ENCODE data around the gene UBP1.
"Not testable (repeated sequence)": the region's sequence is repeated elsewhere in the genome, so short reads cannot be mapped to it uniquely, and the experiment has no call there.

The UBP1 gene, protein sequence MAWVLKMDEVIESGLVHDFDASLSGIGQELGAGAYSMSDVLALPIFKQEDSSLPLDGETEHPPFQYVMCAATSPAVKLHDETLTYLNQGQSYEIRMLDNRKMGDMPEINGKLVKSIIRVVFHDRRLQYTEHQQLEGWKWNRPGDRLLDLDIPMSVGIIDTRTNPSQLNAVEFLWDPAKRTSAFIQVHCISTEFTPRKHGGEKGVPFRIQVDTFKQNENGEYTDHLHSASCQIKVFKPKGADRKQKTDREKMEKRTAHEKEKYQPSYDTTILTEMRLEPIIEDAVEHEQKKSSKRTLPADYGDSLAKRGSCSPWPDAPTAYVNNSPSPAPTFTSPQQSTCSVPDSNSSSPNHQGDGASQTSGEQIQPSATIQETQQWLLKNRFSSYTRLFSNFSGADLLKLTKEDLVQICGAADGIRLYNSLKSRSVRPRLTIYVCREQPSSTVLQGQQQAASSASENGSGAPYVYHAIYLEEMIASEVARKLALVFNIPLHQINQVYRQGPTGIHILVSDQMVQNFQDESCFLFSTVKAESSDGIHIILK

DNA sequence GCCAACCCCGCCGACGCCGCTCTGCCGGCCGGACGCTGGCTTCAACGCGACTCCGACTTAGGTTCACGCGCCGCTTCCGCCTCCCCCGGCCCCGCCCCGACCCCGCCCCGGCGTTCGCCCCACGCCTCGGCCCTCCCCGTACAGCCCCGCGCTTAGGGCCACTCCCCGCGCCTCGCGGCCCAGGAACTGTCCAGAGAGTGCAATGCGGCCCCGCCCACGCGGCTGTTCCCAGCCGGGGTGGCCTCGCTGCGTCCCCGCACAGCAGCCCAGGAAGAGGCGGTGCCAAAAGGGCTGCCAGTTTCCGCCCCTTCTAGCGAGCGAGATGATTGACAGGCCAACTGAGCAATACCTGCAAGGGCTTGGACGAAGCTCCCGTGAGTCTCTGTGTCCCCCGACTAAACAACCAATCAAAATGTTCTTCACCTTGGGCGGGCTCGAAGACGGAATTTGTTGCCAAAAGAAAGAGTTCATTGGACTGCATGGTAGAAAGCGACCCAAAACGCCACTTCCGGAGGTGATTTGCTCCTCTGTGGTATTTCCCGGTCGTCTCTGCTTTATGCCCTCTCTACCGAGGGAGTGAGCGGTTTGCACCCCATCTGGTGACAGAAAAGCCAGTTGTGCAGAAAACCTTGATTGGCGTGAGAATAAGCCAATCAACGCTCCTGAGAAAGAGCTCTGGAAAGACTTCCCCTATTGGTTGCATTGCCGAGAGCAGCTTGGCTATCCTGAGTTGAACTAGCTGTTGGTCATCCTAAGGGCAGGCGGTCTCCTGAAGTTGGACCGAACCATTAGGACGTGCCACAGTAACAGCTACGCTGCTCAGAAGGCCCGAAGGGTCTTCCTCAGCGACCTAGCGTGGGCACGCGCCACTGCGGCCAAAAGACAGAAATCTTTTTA is at the start of gene UBP1:
TSS of gene UBP1 (minus strand) at position 78 of the 897 bp plus-strand sequence. CDS start 557 bp downstream, outside the sequence.
- peak; percentile 98 for DNase-seq (ENCODE audit: low read depth)

DNA sequence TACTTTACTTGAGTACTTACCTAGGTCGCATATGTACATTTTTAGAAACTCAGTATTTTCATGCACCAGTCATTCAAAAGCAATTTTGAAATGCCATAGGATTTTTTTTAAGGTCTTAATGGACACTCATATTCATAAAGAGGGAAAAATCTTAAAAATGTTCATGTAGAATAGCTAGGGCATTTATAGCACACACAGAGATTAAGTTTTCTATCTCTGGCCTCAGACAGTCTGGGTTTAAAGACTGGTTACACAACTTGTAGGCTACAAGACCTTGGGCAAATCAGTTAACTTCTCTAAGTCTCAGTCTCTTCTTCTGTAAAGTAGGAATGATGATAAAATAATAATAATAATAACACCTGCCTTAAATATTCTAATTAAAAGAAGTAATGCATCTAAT is 48.5 kb upstream of the UBP1 start:
- no peak for DNase-seq (ENCODE audit: low read depth)

DNA sequence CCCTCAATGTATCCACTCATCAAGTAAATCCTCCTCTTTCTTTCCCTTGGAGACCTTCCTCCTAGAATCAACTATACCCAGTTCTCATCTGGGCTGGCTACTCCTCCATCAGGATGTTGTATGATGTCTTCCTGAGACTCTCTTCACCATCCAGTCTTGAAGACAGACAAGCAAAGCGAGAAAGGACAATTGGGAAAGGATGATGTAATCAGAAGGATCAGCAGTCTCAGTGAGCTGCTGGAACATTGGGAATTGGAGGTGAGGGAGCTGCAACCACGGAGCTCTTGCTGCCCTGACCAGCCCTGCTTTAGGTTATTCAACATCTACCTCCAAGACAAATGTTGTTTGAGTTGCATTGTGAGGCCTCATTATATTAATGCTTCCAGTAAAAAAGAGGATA is 48.0 kb upstream of the UBP1 start:
- no peak for DNase-seq (ENCODE audit: low read depth)

DNA sequence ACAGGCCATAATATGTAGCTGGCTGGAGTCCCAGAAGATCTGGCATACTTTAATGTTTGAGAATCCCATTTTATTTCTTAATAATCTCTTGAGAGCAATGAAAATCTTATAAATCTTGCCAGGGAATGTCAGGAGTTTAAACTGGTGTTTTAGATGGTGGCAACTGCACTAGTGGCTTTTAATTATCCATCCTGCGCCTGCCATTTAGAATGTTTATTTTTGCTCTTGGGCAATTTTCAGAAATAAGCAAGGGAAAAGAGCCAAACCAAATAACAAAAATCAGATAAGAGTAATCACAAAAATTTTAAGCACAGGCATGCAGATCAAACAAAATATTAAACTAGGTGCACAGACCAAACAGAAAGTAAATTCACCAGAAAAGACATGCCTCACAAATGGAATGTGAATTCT is 41.9 kb upstream of the UBP1 start:
- DNase-seq (ENCODE audit: low read depth): no peak

DNA sequence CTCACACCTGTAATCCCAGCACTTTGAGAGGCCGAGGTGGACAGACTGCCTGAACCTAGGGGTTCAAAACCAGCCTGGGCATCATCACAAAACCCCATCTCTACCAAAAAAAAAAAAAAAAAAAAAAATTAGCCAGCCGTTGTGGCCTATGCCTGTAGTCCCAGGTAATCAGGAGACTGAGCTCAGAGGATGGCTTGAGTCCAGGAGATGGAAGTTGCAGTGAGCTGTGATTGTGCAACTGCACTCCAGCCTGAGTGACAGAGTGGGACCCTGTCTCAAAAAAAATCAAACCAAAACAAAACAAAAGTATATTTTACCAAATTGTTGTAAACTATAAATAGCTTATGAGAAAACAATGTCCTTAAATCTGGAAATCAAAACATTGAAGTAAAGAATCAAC is 34.7 kb upstream of the UBP1 start:
- DNase-seq (ENCODE audit: low read depth): no peak

DNA sequence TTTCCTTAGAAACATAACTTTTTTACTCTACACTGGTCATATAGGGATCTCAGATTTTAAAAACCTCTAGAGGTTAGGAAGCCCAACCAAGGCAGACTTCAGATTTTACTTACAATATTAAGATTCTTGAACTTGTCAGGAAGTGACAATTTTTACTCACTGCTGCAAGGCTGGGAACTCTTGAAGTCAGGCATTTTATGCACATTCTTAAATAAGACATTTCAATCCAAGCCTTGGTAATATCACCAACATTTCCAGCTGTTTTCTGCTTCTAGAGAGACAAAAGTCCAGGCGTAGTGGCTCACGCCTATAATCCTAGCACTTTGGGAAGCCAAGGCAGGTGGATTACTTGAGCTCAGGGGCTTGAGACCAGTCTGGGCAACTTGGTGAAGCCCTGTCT is 33.6 kb upstream of the UBP1 start:
- no peak for DNase-seq (ENCODE audit: low read depth)

DNA sequence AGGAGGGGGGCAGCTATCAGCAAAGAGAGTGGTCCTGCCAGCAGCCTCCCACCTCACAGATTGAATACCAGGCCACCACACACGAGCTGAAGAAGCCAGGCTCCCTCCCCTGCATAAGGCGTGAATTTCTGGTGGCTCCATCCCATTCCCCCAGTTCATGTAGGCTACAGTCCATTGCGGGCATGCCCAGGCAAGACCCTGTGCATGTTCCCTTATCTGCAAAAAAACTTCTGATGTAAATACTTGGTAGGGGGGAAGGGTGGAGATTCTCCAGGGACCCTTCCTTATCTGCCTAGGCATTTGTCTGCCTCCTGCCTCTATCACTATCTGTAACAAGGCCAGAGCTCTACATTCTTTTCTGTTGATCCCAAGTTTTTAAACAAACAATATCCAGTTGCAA is 27.6 kb upstream of the UBP1 start:
- DNase-seq (ENCODE audit: low read depth): no peak

DNA sequence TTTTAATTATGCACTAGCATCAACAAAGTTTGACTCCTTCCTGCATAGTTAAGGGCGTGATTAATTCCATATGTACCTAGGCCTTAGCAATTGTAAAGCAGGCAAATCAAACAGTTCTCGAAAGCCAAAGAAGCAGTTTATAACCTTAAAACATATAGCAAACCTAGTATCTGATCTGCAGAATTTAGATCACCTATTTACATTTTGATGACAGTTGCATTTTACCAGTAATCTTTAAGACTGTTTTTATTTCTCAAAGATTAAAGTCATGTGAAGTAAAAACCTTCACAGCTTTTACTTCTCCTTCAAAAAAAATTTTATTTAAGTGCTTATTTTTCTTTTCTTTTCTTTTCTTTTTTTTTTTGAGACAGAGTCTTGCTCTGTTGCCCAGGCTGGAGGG is 20.9 kb upstream of the UBP1 start:
- DNase-seq (ENCODE audit: low read depth): no peak

DNA sequence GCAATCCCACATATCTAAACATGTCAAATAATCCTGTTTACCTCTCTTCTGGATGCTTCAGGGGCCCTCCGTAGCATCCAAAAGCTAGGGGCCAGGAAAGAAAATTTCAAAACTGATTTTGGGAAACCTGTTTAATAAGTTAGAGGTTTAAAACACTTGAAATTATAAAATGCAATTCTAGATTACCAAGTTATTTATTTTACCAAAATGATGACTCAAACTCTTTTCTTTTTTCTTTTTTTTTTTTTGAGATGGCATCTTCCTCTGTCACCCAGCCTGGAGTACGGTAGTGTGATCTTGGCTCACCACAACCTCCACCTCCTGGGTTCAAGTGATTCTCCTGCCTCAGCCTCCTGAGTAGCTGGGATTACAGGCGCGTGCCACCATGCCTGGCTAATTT is 19.4 kb upstream of the UBP1 start:
- DNase-seq (ENCODE audit: low read depth): not testable (repeated sequence)

DNA sequence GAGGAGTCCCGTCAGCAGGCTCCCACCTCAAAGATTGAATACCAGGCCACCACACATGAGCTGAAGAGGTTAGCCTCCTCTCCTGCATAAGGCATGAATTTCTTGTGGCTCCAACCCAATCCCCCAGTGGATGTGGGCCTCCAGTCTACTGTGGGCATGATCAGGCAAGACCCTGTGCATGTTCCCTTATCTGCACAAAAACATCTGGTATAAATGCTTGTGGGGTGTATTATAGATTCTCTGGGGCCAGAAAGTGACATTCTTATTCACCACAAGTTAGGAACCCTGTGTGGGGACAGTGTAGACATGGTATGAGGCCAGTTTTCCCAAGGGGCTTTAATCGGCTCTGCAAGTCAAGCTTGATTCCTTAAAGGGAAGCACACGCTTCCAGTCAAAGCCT is 18.2 kb upstream of the UBP1 start:
- no peak for DNase-seq (ENCODE audit: low read depth)

DNA sequence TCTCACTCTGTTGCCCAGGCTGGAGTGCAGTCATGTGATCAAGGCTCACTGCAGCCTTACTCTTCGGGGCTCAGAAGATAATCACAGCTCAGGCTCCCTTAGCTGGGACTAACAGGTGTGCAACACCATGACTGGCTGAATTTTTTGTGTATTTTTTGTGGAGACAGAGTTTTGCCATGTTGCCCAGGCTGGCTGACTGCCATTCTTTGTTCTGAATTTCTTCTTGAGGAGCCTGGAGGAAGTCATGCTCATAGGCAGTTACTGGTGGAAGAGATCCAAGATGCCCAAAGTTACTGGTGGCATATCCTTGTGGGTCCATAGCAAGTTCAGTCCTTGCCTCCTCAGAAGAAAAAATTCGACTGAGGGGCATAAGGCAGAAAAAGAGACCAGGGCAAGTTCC is 16.6 kb upstream of the UBP1 start:
- no peak for DNase-seq (ENCODE audit: low read depth)

DNA sequence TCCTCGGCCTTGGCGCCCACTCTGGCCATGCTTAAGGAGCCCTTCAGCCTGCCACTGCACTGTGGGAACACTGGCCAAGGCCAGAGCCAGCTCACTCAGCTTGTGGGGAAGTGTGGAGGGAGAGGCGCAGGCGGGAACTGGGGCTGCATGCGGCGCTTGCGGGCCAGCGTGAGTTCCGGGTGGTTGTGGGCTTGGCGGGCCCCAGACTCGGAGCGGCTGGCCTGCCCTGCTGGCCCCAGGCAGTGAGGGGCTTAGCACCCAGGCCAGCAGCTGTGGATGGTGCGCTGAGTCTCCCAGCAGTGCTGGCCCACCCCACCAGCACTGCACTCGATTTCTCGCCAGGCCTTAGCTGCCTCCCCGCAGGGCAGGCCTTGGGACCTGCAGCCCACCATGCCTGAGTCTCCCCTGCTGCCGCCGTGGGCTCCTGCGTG is 13.1 kb upstream of the UBP1 start:
- no peak for DNase-seq (ENCODE audit: low read depth)

DNA sequence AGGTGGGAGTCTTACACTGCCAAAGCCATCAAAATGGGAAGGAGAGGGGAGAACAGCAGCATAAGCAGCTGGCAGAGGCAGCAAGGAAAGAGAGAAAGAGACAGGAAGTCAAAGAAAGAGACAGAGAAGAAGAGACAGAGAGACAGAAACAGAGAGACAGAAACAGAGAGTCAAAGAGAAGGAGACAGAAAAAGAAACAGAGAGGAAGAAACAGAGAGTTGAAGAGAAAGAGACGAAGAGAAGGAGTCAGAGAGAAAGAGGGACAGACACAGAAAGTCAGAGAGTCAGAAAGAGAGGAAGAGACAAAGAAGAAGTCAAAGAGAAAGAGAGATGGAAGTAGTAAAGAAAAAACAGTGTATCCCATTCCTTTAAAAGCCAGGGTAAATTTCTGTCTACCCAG is 11.8 kb upstream of the UBP1 start:
- DNase-seq (ENCODE audit: low read depth): not testable (repeated sequence)

DNA sequence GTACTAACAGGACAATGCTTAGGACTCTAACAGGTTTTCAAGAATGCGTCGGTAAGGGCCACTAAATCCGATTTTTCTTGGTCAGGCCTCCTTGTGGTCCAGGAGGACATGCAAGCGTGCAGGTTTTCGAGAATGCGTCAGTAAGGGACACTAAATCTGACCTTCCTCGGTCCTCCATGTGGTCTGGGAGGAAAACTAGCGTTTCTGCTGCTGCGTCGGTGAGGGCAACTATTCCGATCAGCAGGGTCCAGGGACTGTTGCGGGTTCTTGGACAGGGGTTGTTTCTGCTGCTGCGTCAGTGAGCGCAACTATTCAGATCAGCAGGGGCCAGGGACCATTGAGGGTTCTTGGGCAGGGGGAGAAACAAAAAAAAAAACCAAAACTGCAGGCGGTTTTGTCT is 7.8 kb upstream of the UBP1 start:
- no peak for DNase-seq (ENCODE audit: low read depth)

DNA sequence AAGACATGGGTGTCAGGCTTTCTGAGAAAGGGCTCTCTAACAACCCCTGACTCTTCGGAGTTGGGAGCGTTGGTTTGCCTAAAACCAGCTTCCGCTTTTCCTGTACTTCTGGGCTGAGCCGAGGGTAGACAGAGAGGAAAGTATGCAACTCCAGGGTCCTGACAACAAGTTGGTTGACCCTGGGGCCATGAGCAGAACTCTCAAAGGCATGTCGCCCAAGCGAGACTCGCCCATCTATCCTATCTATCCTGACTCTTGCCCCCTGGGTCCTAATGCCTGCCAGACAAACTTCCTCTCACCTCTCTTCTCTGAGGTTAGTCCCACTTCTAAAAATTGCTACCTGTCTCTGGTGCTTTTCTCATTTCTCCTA is 7.0 kb upstream of the UBP1 start:
- DNase-seq (ENCODE audit: low read depth): not testable (repeated sequence)

DNA sequence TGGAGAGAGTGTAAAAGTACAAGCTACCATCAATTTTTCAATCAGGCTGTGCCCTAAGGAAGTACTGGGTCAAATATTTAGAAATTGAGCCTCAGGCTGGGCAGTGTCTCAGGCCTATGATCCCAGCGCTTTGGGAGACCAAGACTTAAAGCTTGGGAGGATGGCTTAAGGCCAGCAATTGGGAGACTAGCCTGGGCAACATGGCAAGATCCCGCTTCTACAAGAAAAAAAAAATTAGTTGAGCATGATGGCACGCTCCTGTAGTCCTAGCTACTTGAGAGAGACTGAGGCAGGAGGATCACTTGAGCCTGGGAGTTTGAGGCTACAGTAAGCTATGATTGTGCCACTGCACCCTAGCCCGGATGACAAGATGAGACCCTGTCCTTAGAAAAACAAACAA is 2.0 kb upstream of the UBP1 start:
- DNase-seq (ENCODE audit: low read depth): no peak

DNA sequence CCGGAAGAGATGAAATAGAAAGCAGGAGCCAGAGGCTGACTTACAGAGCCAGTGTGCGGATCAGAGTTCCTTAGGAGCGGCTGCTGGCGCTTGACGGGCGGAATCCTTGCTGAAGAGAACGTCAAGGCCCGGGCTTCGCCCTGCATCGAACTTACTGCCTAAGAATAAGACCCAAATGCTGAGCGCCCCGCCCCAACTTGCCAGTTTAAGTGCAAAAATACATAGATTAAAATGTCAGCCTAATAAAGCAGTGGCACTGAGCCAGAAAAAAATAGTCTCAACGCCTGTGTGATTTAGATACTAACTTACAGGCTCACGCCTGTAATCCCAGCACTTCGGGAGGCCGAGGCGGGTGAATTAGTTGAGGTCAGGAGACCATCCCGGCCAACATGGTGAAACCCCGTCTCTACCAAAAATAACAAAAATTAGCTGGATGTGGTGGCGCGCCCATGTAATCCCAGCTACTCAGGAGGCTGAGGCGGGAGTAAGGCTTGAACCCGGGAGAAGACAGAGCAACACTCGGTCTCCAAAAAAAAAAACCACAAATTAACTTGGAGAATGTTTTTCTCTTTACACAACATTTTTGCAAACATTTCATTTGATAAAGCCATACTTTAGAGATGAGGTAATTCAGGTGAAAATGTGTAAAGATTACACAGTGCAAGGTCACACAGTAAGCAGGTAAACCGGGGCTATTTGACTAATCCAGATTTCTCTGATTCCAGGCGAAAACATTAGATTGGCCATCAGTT is 1.2 kb upstream of the UBP1 start:
- peak; percentile 43 for DNase-seq (ENCODE audit: low read depth)

DNA sequence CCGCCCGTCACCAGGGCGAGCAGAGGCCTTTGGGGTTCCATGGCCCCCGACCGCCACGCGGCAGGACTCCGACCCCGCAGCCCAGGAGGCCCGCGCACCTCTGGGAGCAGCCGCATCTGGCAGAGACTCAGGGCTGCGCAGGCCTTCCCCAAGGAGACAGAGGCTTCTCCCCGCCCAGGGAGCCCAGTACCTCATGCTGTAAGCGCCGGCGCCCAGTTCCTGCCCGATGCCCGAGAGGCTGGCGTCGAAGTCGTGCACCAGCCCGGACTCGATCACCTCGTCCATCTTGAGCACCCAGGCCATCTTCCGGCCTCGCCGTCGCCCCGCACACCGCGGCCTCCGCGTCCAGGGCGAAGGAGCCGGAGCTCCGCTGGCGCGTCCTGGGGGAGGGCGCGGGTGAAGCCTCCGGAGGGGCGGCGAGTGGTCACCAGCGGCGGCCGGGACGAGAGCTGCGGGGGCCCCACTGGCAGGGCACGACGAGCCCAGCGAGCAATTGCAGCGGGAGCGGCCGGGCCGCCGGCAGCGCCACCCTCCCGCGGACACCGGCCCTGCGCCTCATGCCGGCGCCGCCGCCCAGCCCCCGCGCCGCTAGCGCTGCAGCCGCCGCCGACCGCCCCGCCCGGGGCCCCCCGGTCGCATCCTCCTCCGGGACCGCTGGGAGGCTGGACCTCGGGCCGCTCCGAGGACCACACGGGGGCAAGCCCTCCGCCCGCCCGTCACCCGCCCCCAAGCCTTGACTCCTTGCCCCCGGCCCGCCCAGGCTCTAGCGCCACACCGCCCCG is 468 bp downstream of the UBP1 start:
- DNase-seq (ENCODE audit: low read depth): no peak

DNA sequence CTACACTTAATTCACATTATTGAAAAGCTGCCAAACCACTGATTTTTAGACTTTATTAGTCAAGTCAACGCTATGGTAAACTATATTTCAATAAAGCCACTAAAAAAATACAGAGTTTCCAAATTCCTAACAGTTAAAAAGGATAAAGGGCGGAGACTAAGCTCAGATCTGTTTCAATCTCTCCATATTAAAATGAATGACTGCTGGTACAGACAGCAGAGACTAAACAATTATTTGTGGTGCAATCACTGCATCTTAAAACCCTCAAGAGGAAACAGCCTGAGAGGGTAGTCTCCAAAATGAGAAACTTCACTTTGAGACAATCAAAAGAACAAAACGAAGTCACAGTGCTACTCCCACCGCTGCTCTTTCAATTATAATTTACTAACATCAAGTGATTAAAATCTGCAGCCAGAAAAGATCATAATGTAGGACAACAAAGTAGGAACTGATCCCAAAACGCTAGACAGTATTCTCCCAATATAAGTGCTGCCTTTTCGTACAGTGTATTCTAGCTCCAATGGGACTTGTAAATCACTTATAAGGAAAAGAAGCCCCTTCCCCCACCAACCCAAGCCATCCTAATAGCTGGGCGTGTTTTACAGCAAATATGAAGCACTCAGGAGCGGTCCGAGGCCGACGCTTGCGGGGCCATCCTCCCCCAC is 1.2 kb downstream of the UBP1 start:
- no peak for DNase-seq (ENCODE audit: low read depth)

DNA sequence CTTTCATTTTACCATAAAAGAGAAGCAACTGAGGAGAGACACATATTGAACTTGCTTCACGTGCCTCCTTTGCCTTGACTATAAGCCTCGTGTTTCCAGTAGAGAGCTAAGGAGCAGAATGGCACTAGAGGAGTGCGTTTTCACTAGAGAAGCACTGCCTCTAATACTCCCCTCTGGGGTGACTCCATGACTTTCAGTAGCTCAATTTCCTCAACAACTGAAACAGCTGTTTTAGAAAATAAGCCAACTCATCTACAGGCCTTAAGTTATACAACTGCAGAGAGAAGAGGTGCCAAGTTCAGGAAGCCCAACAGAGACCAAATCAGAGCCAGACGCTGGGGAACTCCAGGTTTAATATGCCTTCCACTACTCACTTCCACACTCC is 1.9 kb downstream of the UBP1 start:
- DNase-seq (ENCODE audit: low read depth): no peak
